CD4-positive, alpha-beta memory T cell (primary cell): ENCODE data around the gene SLC6A1. TPM values are rescaled to one million over a fixed set of nuclear protein-coding genes. Genes with fewer than 3 reads are reported as not detected.
A peak's percentile ranks its signal among the peaks of the same experiment; 100 is the strongest.

Source experiments
- CTCF ChIA-PET: fragments of 350-600 bp; sonication (Branson Sonifier 250); formaldehyde crosslinking; loops from one replicate; lab custom pipeline; 2021; ENCODE audit warnings: inconsistent platforms; ENCODE audit not compliant: partially characterized antibody; lab: Charles Lee
- POLR2A ChIA-PET: fragments of 350-600 bp; sonication (Branson Sonifier 250); formaldehyde crosslinking; loops from one replicate; lab custom pipeline; 2021; ENCODE audit not compliant: partially characterized antibody; lab: Charles Lee
- DNase-seq, 5 donors: peaks; one replicate each; pipeline versions ENCODE4 v3.0.0 to v3.0.0-alpha.2; 2020 to 2022; ENCODE audit warnings: mixed read lengths in 1 of 5
- H3K27ac ChIP-seq: one replicate; pipeline ENCODE4 v1.7.0; 2013; ENCODE audit warnings: low read depth, low read length
- H3K27me3 ChIP-seq: 2 replicates; pipeline ENCODE4 v1.7.0; 2013; ENCODE audit warnings: mild to moderate bottlenecking, low read length, moderate library complexity; ENCODE audit not compliant: insufficient read depth
- H3K36me3 ChIP-seq: 2 replicates; pipeline ENCODE4 v1.7.0; 2013; ENCODE audit warnings: mild to moderate bottlenecking, low read length, moderate library complexity; ENCODE audit not compliant: insufficient read depth
- H3K4me1 ChIP-seq: 2 replicates; pipeline ENCODE4 v1.7.0; 2013; ENCODE audit warnings: mild to moderate bottlenecking, low read length, moderate library complexity; ENCODE audit not compliant: insufficient read depth
- H3K4me3 ChIP-seq, 2 donors: one replicate each; pipeline ENCODE4 v1.7.0; 2013; ENCODE audit warnings: low read length in 2 of 2, mild to moderate bottlenecking in 1 of 2
- H3K9me3 ChIP-seq, 2 donors: one replicate each; pipeline ENCODE4 v1.7.0; 2013; ENCODE audit warnings: low read length in 2 of 2, control low read depth in 1 of 2; ENCODE audit not compliant: control insufficient read depth in 1 of 2
- H3K27ac Mint-ChIP-seq, 7 donors: one replicate each; pipeline ENCODE4 v1.8.0; 2020 to 2021; ENCODE audit warnings: mixed read lengths in 7 of 7, mild to moderate bottlenecking in 6 of 7, inconsistent platforms in 3 of 7, moderate library complexity in 3 of 7
- H3K27me3 Mint-ChIP-seq, 2 donors: one replicate each; pipeline ENCODE4 v1.8.0; 2020 to 2021; ENCODE audit warnings: mixed read lengths in 2 of 2
- H3K36me3 Mint-ChIP-seq, 2 donors: one replicate each; pipeline ENCODE4 v1.8.0; 2020 to 2021; ENCODE audit warnings: mixed read lengths in 2 of 2, inconsistent platforms in 1 of 2, mild to moderate bottlenecking in 1 of 2
- H3K4me1 Mint-ChIP-seq, 4 donors: one replicate each; pipeline ENCODE4 v1.8.0; 2020 to 2021; ENCODE audit warnings: mixed read lengths in 4 of 4, mild to moderate bottlenecking in 1 of 4
- H3K4me3 Mint-ChIP-seq, 8 donors: one replicate each; pipeline ENCODE4 v1.8.0; 2020 to 2021; ENCODE audit warnings: mixed read lengths in 8 of 8, mild to moderate bottlenecking in 7 of 8, moderate library complexity in 6 of 8, inconsistent platforms in 3 of 8
- H3K9me3 Mint-ChIP-seq, 8 donors: one replicate each; pipeline ENCODE4 v1.8.0; 2020 to 2021; ENCODE audit warnings: mixed read lengths in 8 of 8, mild to moderate bottlenecking in 5 of 8, inconsistent platforms in 3 of 8, moderate library complexity in 1 of 8
- intact Hi-C: fragments of 100-400 bp; cut with micrococcal nuclease; formaldehyde crosslinking; loops from one replicate; pipeline ENCODE4 v1.15.1; 2023
- polyA plus RNA-seq, 2 donors: library from polyadenylated mRNA; unstranded; fragments of 300-500 nt; fragmentation: Illumina TruSeq; gene quantifications; one replicate each; pipeline ENCODE4 v1.2.3, GENCODE V29; 2021
- total RNA-seq, 2 experiments: library from RNA; stranded (reverse); gene quantifications; one replicate each; pipeline ENCODE4 v1.2.3, GENCODE V29; 2021

The SLC6A1 gene
- total and polyA plus RNA-seq, 4 experiments from 2014 or later: not detected

GRCh38 chr3:10978956-10979355 is 13.6 kb upstream of the SLC6A1 start:
- Mint-ChIP-seq H3K4me1 (peaks cover 0 to 7% (median 0%) of the 10 kb centered on the region in 4 donors), H3K4me3 (no peak overlapping the region), H3K27ac (no peak overlapping the region), H3K9me3 (peaks cover 0 to 2% (median 0%) of the 10 kb centered on the region in 8 donors), H3K36me3 (no peaks in the 10 kb centered on the region), H3K27me3 (peaks cover 3 to 19% of the 10 kb centered on the region in 2 donors)
- POLR2A ChIA-PET: no interaction called here
- Histone ChIP-seq H3K4me3 (no peak overlapping the region), H3K36me3 (no peaks in the 10 kb centered on the region), H3K4me1 (no peaks in the 10 kb centered on the region), H3K9me3 (no peaks in the 10 kb centered on the region), H3K27me3 (no peaks in the 10 kb centered on the region), H3K27ac (no peak overlapping the region)
- DNase-seq: no peak
- CTCF ChIA-PET: no interaction called here
- intact Hi-C loops: no loop called here

GRCh38 chr3:10980312-10980711 is 12.2 kb upstream of the SLC6A1 start:
- H3K4me1 ChIP-seq: no peaks in the 10 kb centered on the region
- Mint-ChIP-seq H3K27ac (no peak overlapping the region), H3K4me3 (no peak overlapping the region), H3K36me3 (no peaks in the 10 kb centered on the region), H3K27me3 (peaks cover 3 to 12% of the 10 kb centered on the region in 2 donors), H3K9me3 (peaks cover 0 to 2% (median 0%) of the 10 kb centered on the region in 8 donors), H3K4me1 (peaks cover 0 to 7% (median 0%) of the 10 kb centered on the region in 4 donors)
- no peak overlapping the region for H3K4me3 ChIP-seq
- CTCF ChIA-PET: no interaction called here
- intact Hi-C loops: no loop called here
- POLR2A ChIA-PET: no interaction called here
- no peaks in the 10 kb centered on the region for H3K36me3 ChIP-seq
- no peaks in the 10 kb centered on the region for H3K9me3 ChIP-seq
- H3K27ac ChIP-seq: no peak overlapping the region
- DNase-seq: no peak
- no peaks in the 10 kb centered on the region for H3K27me3 ChIP-seq

GRCh38 chr3:10981031-10981430 is 11.5 kb upstream of the SLC6A1 start:
- ChIA-PET POLR2A (no interaction called here), CTCF (no interaction called here)
- Histone ChIP-seq H3K27me3 (no peaks in the 10 kb centered on the region), H3K9me3 (no peaks in the 10 kb centered on the region), H3K4me3 (no peak overlapping the region), H3K36me3 (no peaks in the 10 kb centered on the region), H3K4me1 (no peaks in the 10 kb centered on the region), H3K27ac (no peak overlapping the region)
- Mint-ChIP-seq H3K4me1 (peaks cover 0 to 7% (median 0%) of the 10 kb centered on the region in 4 donors), H3K4me3 (no peak overlapping the region), H3K27ac (no peak overlapping the region), H3K36me3 (no peaks in the 10 kb centered on the region), H3K27me3 (peaks cover 3 to 12% of the 10 kb centered on the region in 2 donors), H3K9me3 (peaks cover 0 to 2% (median 0%) of the 10 kb centered on the region in 8 donors)
- intact Hi-C loops: no loop called here
- DNase-seq: no peak

GRCh38 chr3:10981961-10982360 is 10.6 kb upstream of the SLC6A1 start:
- POLR2A ChIA-PET: no interaction called here
- H3K4me1 ChIP-seq: no peaks in the 10 kb centered on the region
- CTCF ChIA-PET: no interaction called here
- H3K27ac Mint-ChIP-seq: no peak overlapping the region
- DNase-seq: no peak
- no peaks in the 10 kb centered on the region for H3K36me3 ChIP-seq
- peaks cover 0 to 2% (median 0%) of the 10 kb centered on the region in 8 donors for H3K9me3 Mint-ChIP-seq
- H3K27me3 Mint-ChIP-seq: peaks cover 3 to 10% of the 10 kb centered on the region in 2 donors
- H3K4me3 ChIP-seq: no peak overlapping the region
- no peak overlapping the region for H3K27ac ChIP-seq
- no peaks in the 10 kb centered on the region for H3K27me3 ChIP-seq
- H3K4me1 Mint-ChIP-seq: peaks cover 0 to 7% (median 0%) of the 10 kb centered on the region in 4 donors
- H3K36me3 Mint-ChIP-seq: no peaks in the 10 kb centered on the region
- no peak overlapping the region for H3K4me3 Mint-ChIP-seq
- no peaks in the 10 kb centered on the region for H3K9me3 ChIP-seq
- intact Hi-C loops: no loop called here

- H3K9me3 ChIP-seq: no peaks in the 10 kb centered on the region
- H3K4me3 Mint-ChIP-seq: no peak overlapping the region
- no peak overlapping the region for H3K4me3 ChIP-seq
- peaks cover 0 to 2% (median 0%) of the 10 kb centered on the region in 8 donors for H3K9me3 Mint-ChIP-seq
- peaks cover 3 to 15% of the 10 kb centered on the region in 2 donors for H3K27me3 Mint-ChIP-seq
- POLR2A ChIA-PET: no interaction called here
- H3K27ac ChIP-seq: no peak overlapping the region
- intact Hi-C loops: no loop called here
- H3K4me1 ChIP-seq: no peaks in the 10 kb centered on the region
- H3K4me1 Mint-ChIP-seq: peaks cover 0 to 7% (median 0%) of the 10 kb centered on the region in 4 donors
- CTCF ChIA-PET: no interaction called here
- H3K36me3 ChIP-seq: no peaks in the 10 kb centered on the region
- no peaks in the 10 kb centered on the region for H3K27me3 ChIP-seq
- H3K27ac Mint-ChIP-seq: no peak overlapping the region
- no peak for DNase-seq
- H3K36me3 Mint-ChIP-seq: no peaks in the 10 kb centered on the region
Observed at GRCh38 chr3:10982782-10983181, 9.8 kb upstream of the SLC6A1 start.

- Mint-ChIP-seq H3K4me1 (peaks cover 0 to 7% (median 0%) of the 10 kb centered on the region in 4 donors), H3K9me3 (peaks cover 0 to 2% (median 0%) of the 10 kb centered on the region in 8 donors), H3K4me3 (peak overlapping the region in 1 of 8 donors; percentile 7), H3K27me3 (peaks cover 3 to 19% of the 10 kb centered on the region in 2 donors), H3K36me3 (no peaks in the 10 kb centered on the region), H3K27ac (no peak overlapping the region)
- ChIA-PET POLR2A (no interaction called here), CTCF (no interaction called here)
- H3K9me3 ChIP-seq: no peaks in the 10 kb centered on the region
- no peaks in the 10 kb centered on the region for H3K36me3 ChIP-seq
- intact Hi-C loops: no loop called here
- H3K4me1 ChIP-seq: no peaks in the 10 kb centered on the region
- DNase-seq: peak in 1 of 5 donors; percentile 4
- no peak overlapping the region for H3K27ac ChIP-seq
- H3K27me3 ChIP-seq: no peaks in the 10 kb centered on the region
- no peak overlapping the region for H3K4me3 ChIP-seq
Observed at GRCh38 chr3:10983219-10983916, 9.2 kb upstream of the SLC6A1 start.

GRCh38 chr3:10984371-10984896 is 8.1 kb upstream of the SLC6A1 start:
- H3K4me3 Mint-ChIP-seq: no peak overlapping the region
- Histone ChIP-seq H3K27ac (no peak overlapping the region), H3K9me3 (no peaks in the 10 kb centered on the region), H3K27me3 (no peaks in the 10 kb centered on the region), H3K4me1 (no peaks in the 10 kb centered on the region), H3K4me3 (no peak overlapping the region), H3K36me3 (no peaks in the 10 kb centered on the region)
- intact Hi-C loops: no loop called here
- no peak overlapping the region for H3K27ac Mint-ChIP-seq
- H3K4me1 Mint-ChIP-seq: peaks cover 0 to 7% (median 0%) of the 10 kb centered on the region in 4 donors
- H3K36me3 Mint-ChIP-seq: no peaks in the 10 kb centered on the region
- CTCF ChIA-PET: interaction anchor here (1.1 kb wide), 1 partner anchor 22 kb away, joined by 3 read pairs; no protein-coding TSS in a partner anchor
- POLR2A ChIA-PET: no interaction called here
- no peak for DNase-seq
- H3K27me3 Mint-ChIP-seq: peaks cover 5 to 25% of the 10 kb centered on the region in 2 donors
- peaks cover 0 to 3% (median 0%) of the 10 kb centered on the region in 8 donors for H3K9me3 Mint-ChIP-seq
